Aorta (tissue), 5 donors: ENCODE data around the gene VAV2. TPM values are rescaled to one million over a fixed set of nuclear protein-coding genes. Genes with fewer than 3 reads are reported as not detected.
A peak's percentile ranks its signal among the peaks of the same experiment; 100 is the strongest.

ENCODE experiments used
- ATAC-seq: fragments of 200-7000 bp; cut with Tn5 transposase; one replicate; pipeline ENCODE4 v1.9.1; 2022; ENCODE audit warnings: moderate library complexity; ENCODE audit not compliant: low FRiP score
- DNase-seq, 2 donors: peaks; one replicate each; pipeline ENCODE4 v3.0.0-alpha.2; 2020
- H3K27ac ChIP-seq, 2 donors: one replicate each; pipeline ENCODE4 v1.5.1; 2013; ENCODE audit warnings: low read length in 2 of 2, mild to moderate bottlenecking in 2 of 2, moderate library complexity in 2 of 2, control low read depth in 1 of 2, inconsistent platforms in 1 of 2, low read depth in 1 of 2
- H3K27me3 ChIP-seq, 2 donors: one replicate each; pipeline ENCODE4 v1.6.1; 2013; ENCODE audit warnings: control low read depth in 1 of 2, low read length in 1 of 2, mild to moderate bottlenecking in 1 of 2, moderate library complexity in 1 of 2; ENCODE audit not compliant: insufficient read depth in 2 of 2, control insufficient read depth in 1 of 2
- H3K36me3 ChIP-seq, 2 donors: one replicate each; pipeline ENCODE4 v1.6.1; 2013; ENCODE audit warnings: control low read depth in 1 of 2, low read length in 1 of 2, mild to moderate bottlenecking in 1 of 2; ENCODE audit not compliant: insufficient read depth in 2 of 2, control insufficient read depth in 1 of 2
- H3K4me1 ChIP-seq, 2 donors: one replicate each; pipeline ENCODE4 v1.6.1; 2013; ENCODE audit warnings: low read length in 2 of 2, control low read depth in 1 of 2, mild to moderate bottlenecking in 1 of 2, moderate library complexity in 1 of 2; ENCODE audit not compliant: insufficient read depth in 2 of 2, control insufficient read depth in 1 of 2
- H3K4me3 ChIP-seq, 2 donors: one replicate each; pipeline ENCODE4 v1.5.1; 2013; ENCODE audit warnings: low read length in 2 of 2, control low read depth in 1 of 2, mild to moderate bottlenecking in 1 of 2
- H3K9me3 ChIP-seq: one replicate; pipeline ENCODE4 v1.6.1; 2013; ENCODE audit warnings: mild to moderate bottlenecking, low read length; ENCODE audit not compliant: control insufficient read depth
- WGBS, 2 donors: extraction: QIAGEN DNeasy Blood & Tissue Kit; methylation state at CpG; one replicate each; pipeline ENCODE4 v1.1.7; 2013; 5-methylcytosine and 5-hydroxymethylcytosine counted together
- intact Hi-C, 2 donors: fragments of 100-400 bp; cut with DNase I; formaldehyde crosslinking; loops; one replicate each; pipeline versions ENCODE4 v1.14.2 to v1.15.0; 2022
- polyA plus RNA-seq, 2 donors: library from polyadenylated mRNA; stranded (reverse); fragments of 200-250 nt; gene quantifications; one replicate each; pipeline ENCODE4 v1.2.3, GENCODE V29; 2013
- total RNA-seq, 2 donors: library from RNA; stranded (reverse); fragmentation: NEBNext Ultra II Directional; extraction: Animal tissue kit (Norgen Biotek cat#: 25700); gene quantifications; one replicate each; pipeline ENCODE4 v1.2.1, GENCODE V29; 2021
- donor health status: healthy with polysubstance abuse.
- donor health status: Bipolar disorder and iron deficiency.
- donor health status: DM: no; HTN: no; CAD: no.
- donor health status: DM: no; HTN: no; CAD: no.
- donor health status: DM: yes; HTN: yes; CAD: no.

Gene VAV2
- total and polyA plus RNA-seq, 4 donors: 9.0 to 25.4 (median 11.8) TPM

DNA sequence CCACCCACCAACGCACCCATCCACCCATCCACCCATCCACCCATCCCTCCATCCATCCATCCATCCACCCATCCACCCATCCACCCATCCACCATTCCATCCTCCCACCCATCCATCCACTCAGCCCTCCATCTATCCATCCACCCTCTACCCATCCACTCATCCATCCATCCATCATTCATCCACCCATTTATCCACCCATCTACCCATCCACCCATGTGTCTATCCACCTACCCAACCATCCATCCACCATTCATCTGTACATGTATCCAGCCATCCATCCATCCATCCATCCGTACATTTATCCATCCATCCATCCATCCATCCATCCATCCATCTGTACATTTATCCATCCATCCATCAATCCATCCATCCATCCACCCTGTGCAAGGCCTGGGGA is 11.1 kb upstream of the VAV2 start:
- no peaks in the 10 kb centered on the region for H3K27me3 ChIP-seq

DNA sequence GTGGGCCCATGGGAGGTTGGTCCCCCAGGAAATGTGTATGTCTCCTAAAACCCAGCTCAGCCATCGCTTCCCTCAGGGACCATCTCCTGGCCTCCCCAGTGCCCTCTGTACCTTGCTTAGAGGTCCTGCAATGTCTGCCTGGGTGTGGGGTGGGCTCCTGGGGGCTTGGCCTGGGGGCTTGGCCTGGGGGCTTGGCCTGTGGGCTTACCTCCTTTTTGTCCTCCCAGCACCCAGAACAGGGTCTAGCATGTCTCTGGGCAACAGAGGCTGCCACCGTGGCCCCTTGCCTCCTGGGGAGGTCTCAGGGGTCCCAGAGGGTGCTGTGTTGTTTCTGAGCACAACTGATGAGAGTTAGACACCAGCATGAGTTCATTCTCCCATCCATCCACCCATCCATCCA is 10.7 kb upstream of the VAV2 start:
- WGBS, 2 donors: 79 to 93% methylated on average over 2 of the region's 2 CpGs
- intact Hi-C loops: no loop called here

More for the DNA sequence above, 11.1 kb upstream of the VAV2 start:
- DNase-seq (no peak), ATAC-seq (no peak)
- no peak overlapping the region for H3K27ac ChIP-seq
- no peaks in the 10 kb centered on the region for H3K36me3 ChIP-seq
- intact Hi-C loops: no loop called here
- no peaks in the 10 kb centered on the region for H3K4me1 ChIP-seq
- 86 to 90% methylated on average over 2 of the region's 2 CpGs for WGBS, 2 donors
- no peaks in the 10 kb centered on the region for H3K9me3 ChIP-seq
- no peak overlapping the region for H3K4me3 ChIP-seq

DNA sequence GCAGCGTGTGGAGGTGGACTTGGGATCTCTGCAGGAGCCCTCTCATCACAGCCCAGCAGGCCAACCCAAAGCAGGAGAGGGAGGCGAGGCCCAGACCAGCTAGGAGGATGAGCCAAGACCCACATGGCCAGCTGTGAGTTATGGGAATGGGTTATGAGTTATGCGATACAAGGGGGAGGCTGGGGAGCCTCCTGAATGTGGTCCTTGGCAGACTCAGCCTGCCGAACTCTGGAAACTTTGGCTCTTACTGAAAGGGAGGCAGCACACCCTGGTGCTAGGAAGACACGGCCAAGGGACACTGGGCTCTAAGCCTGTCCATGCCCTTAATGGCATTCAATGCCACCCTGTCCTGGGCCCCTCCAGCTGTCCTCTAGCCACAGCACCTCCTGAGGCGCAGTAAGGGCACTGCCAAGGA is 7.7 kb upstream of the VAV2 start:
- Histone ChIP-seq H3K4me1 (no peaks in the 10 kb centered on the region), H3K27me3 (no peaks in the 10 kb centered on the region), H3K36me3 (no peaks in the 10 kb centered on the region), H3K9me3 (no peaks in the 10 kb centered on the region), H3K4me3 (no peak overlapping the region), H3K27ac (no peak overlapping the region)
- ATAC-seq (no peak), DNase-seq (no peak)
- intact Hi-C loops: no loop called here
- WGBS, 2 donors: 32 to 42% methylated on average over 6 of the region's 6 CpGs

More for the DNA sequence above, 10.7 kb upstream of the VAV2 start:
- DNase-seq: no peak
- Histone ChIP-seq H3K36me3 (no peaks in the 10 kb centered on the region), H3K27ac (no peak overlapping the region), H3K9me3 (no peaks in the 10 kb centered on the region), H3K4me1 (no peaks in the 10 kb centered on the region), H3K27me3 (no peaks in the 10 kb centered on the region), H3K4me3 (no peak overlapping the region)
- ATAC-seq: no peak

DNA sequence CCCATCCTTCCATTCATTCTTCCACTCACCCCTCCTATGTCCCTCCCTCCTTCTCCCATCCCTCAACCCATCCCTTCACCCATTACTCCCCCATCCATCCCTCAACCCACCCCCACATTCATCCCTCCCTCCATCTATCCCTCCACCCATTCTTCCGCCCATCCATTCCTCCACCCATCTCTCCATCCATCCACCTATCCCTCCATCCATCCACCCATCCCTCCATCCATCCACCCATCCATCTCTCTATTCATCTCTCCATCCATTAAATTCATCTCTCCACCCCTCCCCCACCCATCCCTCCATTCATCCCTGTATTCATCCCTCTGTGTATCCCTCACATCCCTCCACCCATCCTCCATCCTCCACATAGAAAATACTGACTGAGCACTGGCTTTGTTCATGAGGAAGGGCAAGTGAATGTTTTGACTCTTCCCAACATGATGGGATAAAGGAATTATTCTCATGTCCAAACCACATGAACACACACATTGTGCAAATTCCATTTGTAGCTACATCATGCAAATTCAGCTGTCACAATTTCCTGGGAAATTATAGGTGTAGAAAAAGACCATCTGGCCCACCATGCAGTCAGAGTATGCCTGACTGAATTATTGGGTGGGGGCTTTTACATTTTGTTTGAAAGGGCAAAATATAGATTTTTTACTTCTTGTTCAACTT is 6.9 kb upstream of the VAV2 start:
- no peak for DNase-seq
- H3K27ac ChIP-seq: no peak overlapping the region
- no peaks in the 10 kb centered on the region for H3K9me3 ChIP-seq
- ATAC-seq: no peak
- H3K36me3 ChIP-seq: no peaks in the 10 kb centered on the region
- H3K27me3 ChIP-seq: no peaks in the 10 kb centered on the region
- WGBS, 2 donors: 92 to 99% methylated on average over 1 of the region's 1 CpG
- H3K4me3 ChIP-seq: no peak overlapping the region
- intact Hi-C loops: no loop called here
- no peaks in the 10 kb centered on the region for H3K4me1 ChIP-seq

DNA sequence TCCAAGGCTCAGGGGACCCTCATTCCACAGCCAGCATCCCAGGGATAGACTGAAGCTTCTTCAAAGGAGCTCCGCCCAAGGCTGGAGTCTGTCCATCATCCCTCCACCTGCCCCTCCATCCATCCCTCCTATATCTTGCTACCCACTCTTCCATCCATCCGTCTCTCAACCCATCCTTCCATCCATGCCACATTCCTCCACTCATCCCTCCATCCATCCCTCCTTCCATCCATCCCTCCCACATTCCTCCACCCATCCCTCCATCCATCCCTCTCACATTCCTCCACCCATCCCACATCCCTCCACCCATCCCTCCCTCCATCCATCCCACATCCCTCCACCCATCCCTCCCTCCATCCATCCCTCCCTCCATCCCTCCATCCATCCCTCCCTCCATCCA is 5.5 kb upstream of the VAV2 start:
- intact Hi-C loops: no loop called here
- WGBS, 2 donors: 94 to 97% methylated on average over 2 of the region's 2 CpGs

DNA sequence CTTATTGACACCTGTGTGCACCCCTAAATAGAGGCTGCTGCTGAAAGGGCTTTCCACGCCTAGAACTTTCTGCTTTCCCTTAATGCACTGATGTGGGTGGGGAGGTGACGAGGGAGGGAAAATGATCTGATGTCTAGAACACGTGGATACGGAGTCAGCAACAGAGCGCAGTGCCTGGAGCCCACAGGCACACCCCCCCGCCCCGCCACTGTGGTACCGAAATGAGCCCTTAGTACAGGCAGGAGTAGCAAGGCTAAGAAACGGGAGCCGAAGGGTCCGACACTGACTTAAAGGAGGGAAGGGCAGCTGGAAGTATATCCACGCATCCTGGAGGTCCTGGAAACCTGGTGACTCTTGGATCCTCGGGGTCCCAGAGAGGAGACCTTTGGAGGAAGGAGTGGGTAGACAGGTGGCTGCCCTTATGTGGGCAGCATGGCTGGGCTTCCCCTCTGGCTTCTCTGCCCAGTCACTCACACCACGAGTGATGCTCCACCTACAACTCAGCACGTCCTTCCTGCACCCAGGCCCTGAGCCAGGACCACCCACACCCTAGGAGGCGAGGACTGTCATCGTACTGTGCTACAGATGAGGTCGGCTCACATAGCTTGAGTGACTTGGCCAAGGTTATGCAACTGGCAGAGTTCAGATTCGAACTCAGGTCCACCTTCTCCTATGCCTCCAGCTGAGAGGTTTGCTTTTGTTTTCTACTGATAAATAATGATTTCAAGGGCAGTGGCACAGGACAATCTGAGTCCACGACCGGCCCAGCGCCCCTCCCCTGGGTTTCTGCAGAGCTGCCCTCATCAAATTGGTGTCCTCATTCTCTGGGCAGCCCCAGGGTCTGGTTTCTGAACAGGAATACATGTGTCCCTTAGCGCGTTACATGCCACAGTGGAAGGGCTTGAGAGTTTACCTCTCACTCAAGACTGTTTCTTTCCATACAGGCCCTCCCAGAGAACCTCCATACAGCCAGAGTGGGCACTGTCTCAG is 4.7 kb upstream of the VAV2 start:
- 63 to 64% methylated on average over 24 of the region's 24 CpGs for WGBS, 2 donors
- DNase-seq: peak in 1 of 2 donors; percentile 34
- intact Hi-C loops: no loop called here

More for the DNA sequence above, 5.5 kb upstream of the VAV2 start:
- DNase-seq (no peak), ATAC-seq (no peak)
- H3K36me3 ChIP-seq: no peaks in the 10 kb centered on the region
- no peaks in the 10 kb centered on the region for H3K4me1 ChIP-seq
- no peak overlapping the region for H3K27ac ChIP-seq
- H3K9me3 ChIP-seq: no peaks in the 10 kb centered on the region
- no peaks in the 10 kb centered on the region for H3K27me3 ChIP-seq
- H3K4me3 ChIP-seq: no peak overlapping the region

DNA sequence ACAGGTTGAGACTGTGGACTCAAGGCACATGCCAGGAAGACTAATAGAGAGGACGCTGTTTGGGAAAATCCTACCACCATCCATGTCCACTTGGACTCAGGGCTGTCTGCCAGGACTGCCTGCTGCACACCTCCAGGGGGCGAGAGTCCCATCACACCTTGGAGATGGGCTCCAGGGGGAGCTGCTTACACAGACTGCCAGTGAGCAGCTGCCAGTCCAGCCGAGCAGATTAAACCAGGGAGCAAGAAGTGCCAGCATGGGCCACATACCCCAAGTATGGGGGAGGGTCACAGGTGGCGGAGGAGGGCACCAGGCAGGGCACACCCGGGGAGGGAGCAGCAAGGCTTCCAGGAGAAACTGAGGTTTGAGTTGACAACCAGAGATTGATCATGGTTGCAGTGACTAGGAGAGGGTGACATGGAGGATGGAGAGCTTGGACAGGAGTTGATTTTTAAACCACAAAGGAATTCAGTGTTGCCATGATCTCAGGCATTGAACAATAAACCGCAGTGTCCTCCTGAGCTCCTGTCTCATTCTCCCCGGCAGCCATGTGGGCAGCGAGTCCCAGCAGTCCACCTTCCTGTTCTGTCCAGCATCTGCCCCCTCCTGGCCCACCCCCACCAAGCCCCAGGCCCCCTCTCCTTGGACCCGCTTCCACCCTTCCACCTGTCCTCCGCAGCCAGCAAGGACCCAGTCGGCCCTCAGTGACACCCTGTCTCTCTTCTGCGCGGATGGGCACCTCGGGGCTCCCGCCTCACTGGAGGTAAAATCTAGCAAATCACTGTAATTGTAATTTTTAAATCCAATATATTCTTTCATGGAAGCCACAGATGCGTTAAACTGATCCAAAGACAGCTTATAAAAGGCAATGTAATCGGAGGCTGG is 3.1 kb upstream of the VAV2 start:
- DNase-seq (peak in 1 of 2 donors; percentile 36), ATAC-seq (no peak)
- H3K4me1 ChIP-seq: no peaks in the 10 kb centered on the region
- intact Hi-C loops: no loop called here
- H3K27ac ChIP-seq: no peak overlapping the region
- H3K36me3 ChIP-seq: no peaks in the 10 kb centered on the region
- no peaks in the 10 kb centered on the region for H3K27me3 ChIP-seq
- H3K4me3 ChIP-seq: no peak overlapping the region
- WGBS, 2 donors: 74 to 75% methylated on average over 16 to 17 of the region's 17 CpGs
- H3K9me3 ChIP-seq: no peaks in the 10 kb centered on the region

More for the DNA sequence above, 4.7 kb upstream of the VAV2 start:
- Histone ChIP-seq H3K4me3 (no peak overlapping the region), H3K36me3 (no peaks in the 10 kb centered on the region), H3K27me3 (no peaks in the 10 kb centered on the region), H3K4me1 (no peaks in the 10 kb centered on the region), H3K27ac (no peak overlapping the region), H3K9me3 (no peaks in the 10 kb centered on the region)
- no peak for ATAC-seq

DNA sequence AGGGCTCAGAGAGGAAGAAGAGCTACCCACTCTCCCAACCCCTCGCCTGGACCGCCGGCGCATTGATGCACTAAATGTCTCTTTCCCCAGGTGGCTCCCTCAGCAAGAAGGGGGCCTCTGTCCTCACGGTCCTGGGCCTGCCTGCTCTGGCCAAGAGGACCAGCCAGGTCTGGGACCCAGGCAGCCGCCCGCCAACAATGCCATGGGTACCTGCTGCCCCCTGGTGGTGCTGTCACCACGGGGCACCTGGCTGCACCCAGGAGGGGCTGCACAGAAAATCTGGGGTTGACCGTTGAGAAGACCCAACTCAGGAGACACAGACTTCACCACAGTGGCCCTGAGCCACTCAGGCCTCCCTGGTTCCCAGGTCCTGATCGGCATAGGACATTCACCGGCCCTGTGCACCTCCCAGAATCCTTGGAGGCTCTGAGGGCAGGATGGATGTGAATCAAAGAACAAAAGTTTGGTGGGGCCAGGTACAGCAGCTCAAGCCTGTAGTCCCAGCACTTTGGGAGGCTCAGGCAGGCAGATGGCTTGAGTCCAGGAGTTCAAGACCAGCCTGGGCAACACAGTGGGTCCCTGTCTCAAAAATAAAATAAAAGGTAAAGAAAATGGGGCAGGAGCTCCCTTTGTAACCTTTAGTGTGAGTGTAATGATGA is 2.4 kb upstream of the VAV2 start:
- H3K4me1 ChIP-seq: no peaks in the 10 kb centered on the region
- no peak overlapping the region for H3K4me3 ChIP-seq
- no peaks in the 10 kb centered on the region for H3K27me3 ChIP-seq
- no peaks in the 10 kb centered on the region for H3K36me3 ChIP-seq
- ATAC-seq (peak; percentile 83), DNase-seq (peak; percentile 84 to 94)
- no peaks in the 10 kb centered on the region for H3K9me3 ChIP-seq
- H3K27ac ChIP-seq: no peak overlapping the region
- WGBS, 2 donors: 13 to 16% methylated on average over 9 to 11 of the region's 11 CpGs
- intact Hi-C loops: loop anchor here (1.0 kb wide), 1 partner anchor 201 kb away; no protein-coding TSS in a partner anchor
